PFSK-1 (cell line): ENCODE data around the gene UBA5.

Experiments
- FOXP2 ChIP-seq: optimal IDR thresholded peaks from 2 replicates; pipeline ENCODE3; 2011; ENCODE audit warnings: borderline replicate concordance, control low read depth, inconsistent platforms; ENCODE audit not compliant: insufficient read depth; ENCODE audit errors: extremely low read length, extremely low read depth
- POLR2AphosphoS5 ChIP-seq: IDR thresholded peaks from 2 replicates; pipeline ENCODE4 v1.6.1; 2012; ENCODE audit warnings: low read depth, mild to moderate bottlenecking, control low read depth, low read length, moderate library complexity
- REST ChIP-seq, 2 experiments: IDR thresholded peaks; 2 replicates each; pipeline versions ENCODE4 v1.6.1 to v1.8.0; 2011 to 2012; ENCODE audit warnings: low read depth in 2 of 2, low read length in 2 of 2, control low read depth in 1 of 2, inconsistent platforms in 1 of 2, mild to moderate bottlenecking in 1 of 2, moderate library complexity in 1 of 2; ENCODE audit not compliant: insufficient read depth in 1 of 2
- SIN3A ChIP-seq: IDR thresholded peaks from 2 replicates; pipeline ENCODE4 v1.6.1; 2012; ENCODE audit warnings: mild to moderate bottlenecking, low read length, moderate library complexity, borderline replicate concordance; ENCODE audit not compliant: insufficient read depth
- TAF1 ChIP-seq: IDR thresholded peaks from 2 replicates; pipeline ENCODE4 v1.6.1; 2012; ENCODE audit warnings: low read length, control low read depth, borderline replicate concordance; ENCODE audit not compliant: insufficient read depth

UBA5 gene

GRCh38 chr3:132641837-132642538 lies 18.1 kb upstream of the UBA5 start:
- TF ChIP-seq POLR2AphosphoS5: no peak
- no peak for TF ChIP-seq SIN3A
- TF ChIP-seq REST (IDR thresholded peaks at IDR 0.05; ENCODE audit: insufficient read depth in 1 of 2, low read depth in 2 of 2, low read length in 2 of 2): no peak
- no peak for TF ChIP-seq FOXP2
- TF ChIP-seq TAF1: no peak

DNA sequence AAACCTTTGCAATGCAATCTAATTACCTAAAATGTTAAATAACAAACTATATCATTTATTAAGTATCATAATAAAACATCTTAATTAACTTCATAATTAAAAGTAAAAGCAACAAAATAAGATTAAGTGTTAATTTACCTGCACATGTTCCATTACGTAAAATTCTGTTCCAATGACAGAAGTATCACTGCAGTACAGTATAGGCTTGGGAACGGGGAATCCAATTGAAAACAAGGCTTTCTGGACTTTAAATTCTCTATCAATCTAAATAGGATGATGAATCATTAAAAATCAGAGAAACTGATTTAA lies 17.6 kb upstream of the UBA5 start:
- TF ChIP-seq REST (IDR thresholded peaks at IDR 0.05; ENCODE audit: insufficient read depth in 1 of 2, low read depth in 2 of 2, low read length in 2 of 2): no peak
- no peak for TF ChIP-seq FOXP2
- no peak for TF ChIP-seq POLR2AphosphoS5
- TF ChIP-seq TAF1: no peak
- no peak for TF ChIP-seq SIN3A

- TF ChIP-seq POLR2AphosphoS5 (no peak), FOXP2 (no peak), SIN3A (no peak), TAF1 (no peak), REST (IDR thresholded peaks at IDR 0.05; ENCODE audit: insufficient read depth in 1 of 2, low read depth in 2 of 2, low read length in 2 of 2) (no peak)
These were observed 16.8 kb upstream of the UBA5 start for GRCh38 chr3:132643366-132643765.

GRCh38 chr3:132645058-132645457 lies 15.1 kb upstream of the UBA5 start:
- TF ChIP-seq TAF1 (no peak), REST (IDR thresholded peaks at IDR 0.05; ENCODE audit: insufficient read depth in 1 of 2, low read depth in 2 of 2, low read length in 2 of 2) (no peak), FOXP2 (no peak), POLR2AphosphoS5 (no peak), SIN3A (no peak)

DNA sequence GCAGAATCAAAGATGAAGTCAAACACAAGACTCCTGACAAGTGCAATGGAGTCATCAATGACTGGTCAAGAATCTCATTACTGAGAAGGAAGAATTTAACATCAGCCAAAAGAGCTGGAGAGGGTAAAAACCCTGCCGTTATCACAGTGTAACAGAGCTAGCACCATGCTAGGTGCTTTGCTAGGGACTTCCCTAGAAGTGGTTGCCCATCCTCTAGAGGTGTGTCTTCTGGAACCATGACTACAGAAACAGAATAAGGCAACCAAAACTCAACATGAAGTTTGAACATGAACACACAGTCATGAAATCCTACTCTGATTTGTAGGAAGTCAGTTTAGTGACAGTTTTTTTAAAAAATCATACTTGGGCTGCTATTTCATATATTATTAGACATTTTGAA lies 10.0 kb upstream of the UBA5 start:
- TF ChIP-seq REST (IDR thresholded peaks at IDR 0.05; ENCODE audit: insufficient read depth in 1 of 2, low read depth in 2 of 2, low read length in 2 of 2) (no peak), TAF1 (no peak), SIN3A (no peak), POLR2AphosphoS5 (no peak), FOXP2 (no peak)
